Osteocyte (in vitro differentiated cells): ENCODE data around the gene EARS2. TPM values are rescaled to one million over a fixed set of nuclear protein-coding genes. Genes with fewer than 3 reads are reported as not detected.

Experiments used
- DNase-seq: peaks from one replicate; pipeline ENCODE4 v3.0.0; 2021; ENCODE audit warnings: mixed read lengths; ENCODE audit not compliant: unreplicated experiment; ENCODE audit errors: extremely low spot score
- H3K27ac Mint-ChIP-seq: one replicate; pipeline ENCODE4 v1.8.0; 2021; ENCODE audit warnings: mild to moderate bottlenecking, mixed read lengths; ENCODE audit not compliant: unreplicated experiment
- H3K27me3 Mint-ChIP-seq: one replicate; pipeline ENCODE4 v1.8.0; 2021; ENCODE audit warnings: mixed read lengths; ENCODE audit not compliant: unreplicated experiment
- H3K36me3 Mint-ChIP-seq: one replicate; pipeline ENCODE4 v1.8.0; 2021; ENCODE audit warnings: mixed read lengths; ENCODE audit not compliant: unreplicated experiment
- H3K4me1 Mint-ChIP-seq: one replicate; pipeline ENCODE4 v1.8.0; 2021; ENCODE audit warnings: mixed read lengths; ENCODE audit not compliant: unreplicated experiment
- H3K4me3 Mint-ChIP-seq: one replicate; pipeline ENCODE4 v1.8.0; 2021; ENCODE audit warnings: mild to moderate bottlenecking, moderate library complexity, mixed read lengths; ENCODE audit not compliant: unreplicated experiment
- H3K9me3 Mint-ChIP-seq: one replicate; pipeline ENCODE4 v1.8.0; 2021; ENCODE audit warnings: mixed read lengths; ENCODE audit not compliant: unreplicated experiment
- CTCF ChIP-seq: fragments of 200-600 bp; sonication (generic); IDR thresholded peaks from 2 replicates; pipeline ENCODE4 v1.5.0; 2021; ENCODE audit warnings: antibody characterized with exemption, mild to moderate bottlenecking, moderate library complexity
- total RNA-seq: library from RNA; stranded (reverse); gene quantifications from 2 replicates; pipeline ENCODE4 v1.2.1, GENCODE V29; 2021

EARS2 gene
- total RNA-seq, 1 donor from 2014 or later, result 18.7 TPM

GRCh38 chr16:23527961-23528643 is 29.0 kb downstream of the EARS2 start:
- peaks cover 26% of the 10 kb centered on the region for H3K36me3 Mint-ChIP-seq
- no peak for DNase-seq
- H3K4me1 Mint-ChIP-seq, result no peaks in the 10 kb centered on the region
- no peak overlapping the region for H3K4me3 Mint-ChIP-seq
- no peaks in the 10 kb centered on the region for H3K27me3 Mint-ChIP-seq
- H3K9me3 Mint-ChIP-seq, result no peaks in the 10 kb centered on the region
- H3K27ac Mint-ChIP-seq, result peak overlapping the region; percentile 70
- no peak for TF ChIP-seq CTCF

- no peaks in the 10 kb centered on the region for H3K27me3 Mint-ChIP-seq
- no peak overlapping the region for H3K4me3 Mint-ChIP-seq
- no peaks in the 10 kb centered on the region for H3K9me3 Mint-ChIP-seq
- H3K27ac Mint-ChIP-seq, result no peak overlapping the region
- no peak for TF ChIP-seq CTCF
- H3K4me1 Mint-ChIP-seq, result no peaks in the 10 kb centered on the region
- peaks cover 39% of the 10 kb centered on the region for H3K36me3 Mint-ChIP-seq
- DNase-seq, result no peak
Observed at GRCh38 chr16:23524886-23525285, 32.3 kb downstream of the EARS2 start.

GRCh38 chr16:23523876-23524385 is 33.2 kb downstream of the EARS2 start:
- Mint-ChIP-seq H3K27ac (no peak overlapping the region), H3K27me3 (no peaks in the 10 kb centered on the region), H3K4me3 (no peak overlapping the region), H3K36me3 (peaks cover 43% of the 10 kb centered on the region), H3K4me1 (no peaks in the 10 kb centered on the region), H3K9me3 (no peaks in the 10 kb centered on the region)
- DNase-seq, result no peak
- TF ChIP-seq CTCF, result no peak

- H3K4me1 Mint-ChIP-seq, result no peaks in the 10 kb centered on the region
- TF ChIP-seq CTCF, result no peak
- H3K27ac Mint-ChIP-seq, result no peak overlapping the region
- H3K9me3 Mint-ChIP-seq, result no peaks in the 10 kb centered on the region
- no peaks in the 10 kb centered on the region for H3K27me3 Mint-ChIP-seq
- H3K36me3 Mint-ChIP-seq, result peaks cover 40% of the 10 kb centered on the region
- H3K4me3 Mint-ChIP-seq, result no peak overlapping the region
- no peak for DNase-seq
Observed at GRCh38 chr16:23523321-23523720, 33.8 kb downstream of the EARS2 start.

- Mint-ChIP-seq H3K9me3 (no peaks in the 10 kb centered on the region), H3K4me1 (no peaks in the 10 kb centered on the region), H3K4me3 (no peak overlapping the region), H3K36me3 (peaks cover 36% of the 10 kb centered on the region), H3K27me3 (no peaks in the 10 kb centered on the region), H3K27ac (no peak overlapping the region)
- no peak for TF ChIP-seq CTCF
- DNase-seq, result no peak
Observed at GRCh38 chr16:23521965-23522364, 35.2 kb downstream of the EARS2 start.
